Epithelial cell of proximal tubule (primary cell): ENCODE measurements around the gene PTH2R. TPM values are rescaled to one million over a fixed set of nuclear protein-coding genes. Genes with fewer than 3 reads are reported as not detected.
"Not testable (repeated sequence)": the region's sequence is repeated elsewhere in the genome, so short reads cannot be mapped to it uniquely, and the experiment has no call there.

Experiments
- DNase-seq: peaks from one replicate; pipeline ENCODE4 v3.0.0-alpha.2; 2011; ENCODE audit warnings: low read depth
- H3K4me3 ChIP-seq: 2 replicates; pipeline ENCODE4 v1.5.1; 2011; ENCODE audit warnings: low read depth, mild to moderate bottlenecking, low read length
- total RNA-seq: library from RNA; depleted of rRNA; stranded (reverse); fragments of >200 nt; gene quantifications from 2 replicates; pipeline ENCODE4 v1.2.3, GENCODE V29; 2015
- TF ChIP-seq, protein P1 (sequence below): conservative IDR thresholded peaks from 2 replicates; pipeline ENCODE4 v1.5.1; 2012; ENCODE audit warnings: low read depth, mild to moderate bottlenecking, low read length

PTH2R gene
- total RNA-seq, 1 donor from 2014 or later, result not detected

DNA sequence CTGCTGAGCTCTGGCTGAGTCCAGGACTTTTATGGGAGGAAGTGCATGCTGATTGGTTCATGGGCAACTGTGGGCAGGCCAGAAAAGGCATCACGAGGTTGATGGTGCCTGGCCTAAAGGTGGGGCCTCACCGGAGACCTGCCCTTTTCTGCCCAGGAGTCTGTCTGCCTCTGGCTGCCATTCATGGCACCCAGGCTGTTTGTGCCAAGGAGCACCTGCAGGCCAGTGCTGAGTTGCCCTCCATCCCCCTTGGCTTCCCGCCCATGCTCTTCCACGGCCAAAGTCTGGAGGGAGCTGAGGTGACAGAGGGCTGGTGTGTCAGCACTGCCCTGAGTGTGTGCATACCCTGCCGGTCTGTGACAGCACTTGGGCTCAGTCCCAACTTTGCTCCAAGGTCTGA is 123.2 kb downstream of the PTH2R start:
- no peak for DNase-seq
- H3K4me3 ChIP-seq, result no peak overlapping the region
- TF ChIP-seq, protein P1, sequence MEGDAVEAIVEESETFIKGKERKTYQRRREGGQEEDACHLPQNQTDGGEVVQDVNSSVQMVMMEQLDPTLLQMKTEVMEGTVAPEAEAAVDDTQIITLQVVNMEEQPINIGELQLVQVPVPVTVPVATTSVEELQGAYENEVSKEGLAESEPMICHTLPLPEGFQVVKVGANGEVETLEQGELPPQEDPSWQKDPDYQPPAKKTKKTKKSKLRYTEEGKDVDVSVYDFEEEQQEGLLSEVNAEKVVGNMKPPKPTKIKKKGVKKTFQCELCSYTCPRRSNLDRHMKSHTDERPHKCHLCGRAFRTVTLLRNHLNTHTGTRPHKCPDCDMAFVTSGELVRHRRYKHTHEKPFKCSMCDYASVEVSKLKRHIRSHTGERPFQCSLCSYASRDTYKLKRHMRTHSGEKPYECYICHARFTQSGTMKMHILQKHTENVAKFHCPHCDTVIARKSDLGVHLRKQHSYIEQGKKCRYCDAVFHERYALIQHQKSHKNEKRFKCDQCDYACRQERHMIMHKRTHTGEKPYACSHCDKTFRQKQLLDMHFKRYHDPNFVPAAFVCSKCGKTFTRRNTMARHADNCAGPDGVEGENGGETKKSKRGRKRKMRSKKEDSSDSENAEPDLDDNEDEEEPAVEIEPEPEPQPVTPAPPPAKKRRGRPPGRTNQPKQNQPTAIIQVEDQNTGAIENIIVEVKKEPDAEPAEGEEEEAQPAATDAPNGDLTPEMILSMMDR, result no peak

DNA sequence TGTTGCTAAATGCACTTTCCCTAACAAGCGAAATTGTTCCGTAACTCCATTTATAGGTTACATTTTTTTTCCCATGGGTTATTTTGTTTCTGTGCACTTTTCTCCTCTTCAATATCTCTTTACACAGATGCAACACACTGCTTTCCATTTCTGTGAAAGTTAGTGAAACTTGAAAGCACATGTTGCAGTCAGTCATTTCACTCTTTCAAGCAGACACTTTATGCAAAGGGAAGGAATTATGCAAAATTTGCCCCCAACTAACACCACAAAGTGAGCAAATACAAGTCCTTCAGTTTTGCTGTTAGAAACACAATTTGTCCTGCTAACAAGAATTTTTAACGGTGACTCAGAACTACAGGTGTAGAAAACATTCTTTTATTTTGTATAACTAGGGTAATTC is 124.8 kb downstream of the PTH2R start:
- TF ChIP-seq, protein P1, result no peak
- no peak overlapping the region for H3K4me3 ChIP-seq
- DNase-seq, result no peak

DNA sequence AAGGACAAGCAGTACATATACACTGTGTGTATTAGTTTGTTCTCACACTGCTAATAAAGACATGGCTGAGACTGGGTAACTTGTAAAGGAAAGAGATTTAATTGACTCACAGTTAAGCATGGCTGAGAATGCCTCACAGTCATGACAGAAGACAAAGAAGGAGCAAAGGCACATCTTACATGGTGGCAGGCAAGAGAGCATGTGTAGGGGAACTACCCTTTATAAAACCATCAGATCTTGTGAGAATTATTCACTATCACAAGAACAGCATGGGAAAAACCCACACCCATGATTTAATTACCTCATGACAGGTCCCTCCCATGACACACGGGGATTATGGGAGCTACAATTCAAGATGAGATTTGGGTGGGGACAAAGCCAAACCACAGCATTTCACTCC is 129.0 kb downstream of the PTH2R start:
- DNase-seq, H3K4me3 ChIP-seq: not testable (repeated sequence)

DNA sequence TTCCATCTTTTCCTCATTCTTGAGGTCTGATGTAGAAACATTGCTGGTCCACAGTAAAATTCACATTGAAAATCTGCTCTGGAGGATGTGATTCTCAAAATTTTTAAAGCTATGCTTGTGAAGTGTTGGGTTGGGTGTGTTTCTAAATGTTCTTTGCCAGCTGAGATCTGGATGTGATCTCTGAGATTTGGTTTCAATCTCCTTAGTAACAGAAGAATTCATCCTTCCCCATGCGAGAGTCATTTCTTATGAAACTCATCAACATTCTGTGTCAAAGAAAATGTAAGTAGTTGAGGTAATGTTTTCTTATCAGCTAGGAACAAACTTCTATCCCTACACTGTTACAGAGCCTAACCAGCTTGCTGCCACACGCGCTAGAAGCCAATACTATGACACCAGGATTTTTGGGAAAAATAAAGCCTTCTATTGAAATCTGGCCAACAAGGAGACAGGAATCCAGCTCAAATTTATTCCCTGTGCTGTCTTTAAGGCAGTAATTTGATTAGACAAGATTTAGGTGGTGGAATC is 134.9 kb downstream of the PTH2R start:
- TF ChIP-seq, protein P1, result no peak
- H3K4me3 ChIP-seq, result no peak overlapping the region
- no peak for DNase-seq

- TF ChIP-seq, protein P1, result no peak
- no peak overlapping the region for H3K4me3 ChIP-seq
- DNase-seq, result no peak
These were observed 135.4 kb downstream of the PTH2R start for GRCh38 chr2:208541989-208542464.

DNA sequence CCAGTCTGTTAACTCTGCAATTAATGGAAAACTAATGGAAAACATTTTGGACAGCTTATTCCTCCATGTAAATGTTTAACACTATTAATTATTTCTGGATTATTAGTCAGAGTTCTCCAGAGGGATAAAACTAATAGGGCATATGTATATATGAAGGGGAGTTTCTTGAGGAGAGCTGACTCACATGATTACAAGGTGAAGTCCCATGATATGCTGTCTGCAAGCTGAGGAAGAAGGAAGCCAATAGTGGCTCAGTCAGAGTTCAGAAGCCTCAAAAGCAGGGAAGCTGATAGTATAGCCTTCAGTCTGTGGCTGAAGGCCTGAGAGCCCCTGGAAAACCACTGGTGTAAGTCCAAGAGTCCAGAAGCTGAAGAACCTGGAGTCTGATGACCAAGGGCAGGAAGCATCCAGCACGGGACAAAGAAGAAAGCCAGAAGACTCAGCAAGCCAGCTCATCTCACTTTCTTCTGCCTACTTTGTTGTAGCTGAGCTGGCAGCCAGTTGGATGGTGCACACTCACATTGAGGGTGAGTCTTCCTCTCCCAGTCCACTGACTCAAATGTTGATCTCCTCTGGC is 136.0 kb downstream of the PTH2R start:
- peak; percentile 98 for DNase-seq
- TF ChIP-seq, protein P1, result no peak
- H3K4me3 ChIP-seq, result peak overlapping the region; percentile 60

Other genes with a start within 250 kb of the PTH2R start
- gene CRYGA, start 243.2 kb upstream of the PTH2R start, total RNA-seq, result not detected in 2 replicates
- gene C2orf80, start 216.8 kb upstream of the PTH2R start, total RNA-seq, result not detected in 2 replicates
- 93.1 and 113 TPM in 2 replicates for gene IDH1, start 151.7 kb upstream of the PTH2R start, total RNA-seq
- gene PIKFYVE, start 140.5 kb upstream of the PTH2R start, total RNA-seq, result 10.8 and 13.8 TPM in 2 replicates